Ramos (cell line): ENCODE measurements around the gene DAW1.
"Not testable (repeated sequence)": the region's sequence is repeated elsewhere in the genome, so short reads cannot be mapped to it uniquely, and the experiment has no call there.

Experiments
- in situ Hi-C: fragments of 300-500 bp; cut with MboI; formaldehyde crosslinking; loops from one replicate; pipeline ENCODE4 v1.14.3; 2022; ENCODE audit warnings: low sequenced_read_pairs; ENCODE audit not compliant: unreplicated experiment

The DAW1 gene

GRCh38 chr2:227903381-227903780 lies 31.9 kb downstream of the DAW1 start:
- in situ Hi-C loops = no loop called here

DNA sequence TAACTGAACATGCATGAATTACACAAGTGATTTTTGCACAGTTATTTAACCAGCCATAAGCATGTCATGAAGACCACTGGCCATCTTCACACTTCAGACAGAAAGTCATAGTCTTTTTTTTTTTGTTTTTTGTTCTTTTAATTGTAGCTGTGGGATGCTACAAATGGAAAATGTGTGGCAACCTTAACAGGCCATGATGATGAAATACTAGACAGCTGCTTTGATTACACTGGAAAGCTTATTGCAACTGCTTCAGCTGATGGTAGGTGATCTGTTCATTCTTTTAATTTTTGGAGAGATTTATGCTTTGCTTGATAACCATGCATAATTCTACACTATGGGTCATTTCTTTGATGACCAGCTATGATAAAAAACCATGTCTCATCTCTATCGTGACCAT lies 35.6 kb downstream of the DAW1 start:
- in situ Hi-C loops = no loop called here

DNA sequence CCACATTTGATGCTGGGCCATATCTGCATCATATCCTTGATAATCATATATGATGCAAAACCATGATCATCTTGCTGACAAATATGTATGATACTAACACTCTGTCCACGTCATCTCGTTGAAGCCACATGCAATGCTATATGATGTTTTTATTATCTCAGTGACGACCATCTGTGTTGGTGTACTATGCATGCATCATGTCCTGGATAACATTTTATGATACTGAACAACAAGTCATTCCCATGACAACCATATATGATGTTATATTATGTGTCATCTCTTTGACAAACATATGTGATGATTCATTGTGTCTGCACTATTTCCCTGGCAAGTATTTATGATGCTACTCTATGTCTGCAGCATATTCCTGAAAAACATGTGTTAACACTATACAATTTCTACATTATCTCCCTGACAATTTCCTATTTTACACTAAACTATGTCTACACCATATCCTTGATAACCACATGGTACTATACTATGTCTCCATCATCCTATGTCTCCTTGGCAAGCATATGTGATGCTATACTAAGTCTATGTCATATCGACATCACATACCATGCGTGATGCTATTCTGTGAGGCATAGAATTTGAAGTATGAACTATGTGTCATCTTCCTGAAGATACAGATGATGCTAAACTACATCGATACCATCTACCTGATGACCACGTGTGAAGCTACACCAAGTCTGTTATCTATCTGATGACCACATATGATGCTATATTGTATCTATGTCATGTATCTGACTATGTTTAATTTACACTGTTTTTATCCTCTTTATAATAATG lies 37.0 kb downstream of the DAW1 start:
- in situ Hi-C loops = no loop called here

DNA sequence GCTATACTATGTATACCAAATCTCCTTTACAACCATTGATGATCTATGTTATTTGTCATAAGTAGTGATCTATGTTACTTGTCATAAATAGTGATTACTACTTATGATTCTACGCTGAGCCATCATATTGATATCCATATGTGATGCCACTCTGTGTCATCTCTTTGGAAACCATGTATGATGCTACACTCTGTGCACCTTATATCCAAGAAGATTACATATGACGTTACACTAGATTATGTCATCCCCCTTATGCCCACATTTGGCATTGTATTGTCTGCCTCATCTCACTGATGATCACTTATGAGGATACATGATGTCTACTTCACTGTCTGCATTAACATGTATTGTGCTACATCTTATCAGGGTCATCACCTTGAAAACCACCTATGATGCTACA lies 42.9 kb downstream of the DAW1 start:
- in situ Hi-C loops = no loop called here

DNA sequence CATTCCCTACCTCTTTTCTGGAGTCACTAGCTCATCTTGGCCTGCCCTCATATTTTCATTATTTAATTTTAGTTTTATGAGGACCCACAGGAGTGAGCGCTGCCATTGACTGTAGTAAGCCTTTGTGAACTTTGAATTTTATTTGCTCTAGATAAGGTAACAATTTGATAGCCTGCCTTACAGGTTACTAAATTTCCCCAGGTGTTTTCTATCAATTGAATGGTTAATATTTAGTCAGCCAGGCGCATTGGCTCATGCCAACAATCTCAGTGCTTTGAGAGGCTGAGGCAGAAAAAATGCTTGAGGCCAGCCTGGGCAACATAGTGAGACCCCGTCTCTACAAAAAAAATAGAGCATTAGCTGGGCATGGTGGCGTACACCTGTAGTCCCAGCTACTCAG lies 50.2 kb downstream of the DAW1 start:
- in situ Hi-C loops = no loop called here

DNA sequence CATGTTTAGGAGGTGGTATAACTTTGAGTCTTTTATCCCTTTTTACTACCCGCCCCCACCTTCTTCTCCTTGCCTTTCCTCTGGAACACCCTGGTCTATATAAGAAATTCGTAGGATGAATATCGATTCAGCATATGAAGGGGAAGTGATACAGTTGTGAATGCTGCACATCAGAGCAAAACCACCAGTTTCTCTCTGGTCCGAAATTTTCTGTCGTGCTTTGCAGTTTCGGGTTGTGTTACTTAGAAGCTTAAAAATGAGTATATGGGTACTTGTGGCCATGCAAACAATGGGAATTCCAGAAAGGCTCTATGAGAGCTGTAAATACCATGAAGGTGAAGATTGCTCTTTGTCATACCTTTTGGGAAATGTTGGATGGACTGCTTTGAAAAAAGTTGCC lies 60.6 kb downstream of the DAW1 start:
- in situ Hi-C loops = no loop called here

- in situ Hi-C loops = no loop called here
Observed at GRCh38 chr2:227932403-227932802, 61.0 kb downstream of the DAW1 start.

DNA sequence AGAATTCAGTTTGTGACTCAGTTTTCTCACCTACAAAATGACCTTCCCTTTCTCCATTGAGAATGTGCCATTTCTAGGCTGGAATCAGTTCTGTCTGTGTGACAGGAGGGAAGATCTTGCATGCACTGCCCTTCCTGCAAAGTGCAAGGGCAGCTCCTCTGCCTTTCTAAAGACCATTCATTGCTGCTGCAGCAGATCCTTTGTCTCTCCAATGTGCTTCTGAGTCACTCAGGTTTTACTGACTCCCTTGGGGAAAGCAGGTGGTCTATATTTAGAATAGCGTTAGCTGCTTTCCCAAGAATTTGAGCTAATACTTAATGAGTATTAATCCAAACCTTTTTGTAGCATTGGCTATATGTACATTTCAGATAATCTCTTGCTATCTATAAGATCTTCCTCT lies 62.5 kb downstream of the DAW1 start:
- in situ Hi-C loops = no loop called here

DNA sequence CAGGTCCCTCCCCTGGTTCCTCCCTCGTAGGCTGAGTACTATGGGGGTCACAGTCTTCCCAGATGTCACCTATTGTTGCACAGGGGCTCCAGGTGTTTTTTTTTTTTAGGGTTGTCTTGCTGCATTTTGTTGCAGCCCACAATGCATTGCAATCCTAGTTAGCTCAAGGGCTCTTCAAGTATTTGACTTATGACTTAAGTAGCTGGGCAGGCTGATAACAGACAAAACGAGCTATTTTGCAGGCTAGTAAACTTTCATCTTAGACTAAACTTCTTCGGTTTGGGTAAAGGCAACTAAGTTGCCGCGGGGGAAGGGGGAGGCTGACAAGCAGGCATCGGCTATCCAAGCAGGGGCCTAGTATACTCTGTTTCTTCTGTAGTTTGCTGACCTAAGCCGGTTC lies 64.8 kb downstream of the DAW1 start:
- in situ Hi-C loops = not testable (repeated sequence)

DNA sequence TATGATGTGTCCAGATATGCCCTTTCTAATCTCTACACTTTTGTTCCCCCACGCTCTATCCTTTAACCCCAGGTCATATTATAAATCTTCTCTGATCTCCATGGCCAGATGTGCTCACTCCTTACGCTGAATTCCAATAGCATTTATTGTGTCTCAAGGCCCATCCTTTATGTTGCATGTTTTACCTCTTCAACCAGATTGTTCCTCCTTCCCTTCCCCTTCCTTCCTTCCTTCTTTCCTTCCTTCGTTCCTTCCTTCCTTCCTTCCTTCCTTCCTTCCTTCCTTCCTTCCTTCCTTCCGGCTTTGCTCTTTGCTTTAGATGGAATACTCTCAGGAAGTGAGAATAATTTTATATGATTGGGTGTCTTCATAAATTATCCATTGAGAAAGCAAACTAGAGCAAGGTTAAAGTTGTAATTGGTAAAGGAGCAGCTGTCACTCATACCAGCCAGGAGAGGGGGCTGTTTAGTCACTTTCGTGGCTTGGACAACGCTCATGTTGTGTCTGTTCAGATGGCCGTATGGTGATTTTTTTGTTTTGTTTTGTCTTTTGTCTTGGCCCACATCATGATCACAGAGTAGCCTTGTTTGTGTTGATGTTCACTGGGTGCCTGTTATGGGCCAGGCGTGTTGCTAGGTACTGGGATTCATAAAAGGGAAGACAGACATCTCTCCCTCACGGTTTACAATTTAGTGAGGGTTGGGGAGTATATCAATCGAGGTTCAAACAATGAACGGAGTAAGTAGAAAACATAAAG lies 68.0 kb downstream of the DAW1 start:
- in situ Hi-C loops = no loop called here

DNA sequence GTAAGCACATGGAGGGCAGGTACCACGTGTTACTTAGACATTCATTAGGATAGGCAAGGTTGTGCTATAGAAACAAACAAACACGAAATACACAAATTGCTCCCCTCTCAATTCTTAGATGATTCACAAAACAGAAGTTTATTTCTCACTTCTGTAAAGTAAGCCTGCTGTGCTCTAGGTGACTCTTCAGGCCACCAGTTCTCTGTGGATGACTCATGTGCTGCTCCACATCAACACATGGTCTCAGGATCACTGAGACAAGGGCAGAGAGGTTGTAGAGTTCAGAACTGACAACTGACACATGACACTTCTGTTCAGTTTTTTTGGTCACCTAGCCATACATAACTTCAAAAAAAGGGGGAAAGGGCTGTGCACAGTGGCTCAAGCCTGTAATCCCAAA lies 70.6 kb downstream of the DAW1 start:
- in situ Hi-C loops = no loop called here

GRCh38 chr2:227942965-227943364 lies 71.5 kb downstream of the DAW1 start:
- in situ Hi-C loops = no loop called here

GRCh38 chr2:227960317-227960716 lies 88.9 kb downstream of the DAW1 start:
- in situ Hi-C loops = no loop called here

DNA sequence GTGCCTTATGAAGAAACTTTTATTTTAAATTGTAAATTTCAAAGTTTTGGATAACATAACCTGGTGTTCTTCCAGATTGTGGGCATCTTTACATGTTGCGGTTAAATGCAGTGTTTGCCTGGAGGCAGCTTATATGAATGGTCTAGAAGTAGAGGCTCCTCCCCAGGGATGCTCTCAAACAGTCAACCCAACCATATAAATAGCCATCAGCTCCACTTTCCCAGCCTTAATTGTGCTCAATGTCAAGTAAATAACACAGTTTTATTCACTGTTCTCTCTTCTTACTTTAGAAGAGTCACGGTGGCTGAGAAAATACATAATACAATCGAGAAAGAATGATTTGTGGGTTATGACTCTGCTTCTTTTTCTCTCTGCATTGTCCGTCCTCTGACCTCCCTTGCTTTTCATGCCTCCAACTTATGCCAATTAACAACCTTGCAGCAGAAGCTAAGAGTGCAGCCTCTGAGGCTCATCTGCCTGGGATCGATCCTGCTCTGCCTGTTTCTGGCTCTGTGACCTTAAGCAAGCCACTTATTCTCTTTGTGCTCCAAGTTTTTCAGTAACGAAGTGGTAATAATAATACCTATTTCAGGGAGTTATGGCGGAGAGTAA lies 100.3 kb downstream of the DAW1 start:
- in situ Hi-C loops = no loop called here

GRCh38 chr2:227973241-227973640 lies 101.8 kb downstream of the DAW1 start:
- in situ Hi-C loops = no loop called here
